Measurements from ENCODE around the gene NAB1. TPM values are rescaled to one million over a fixed set of nuclear protein-coding genes. Genes with fewer than 3 reads are reported as not detected.

The NAB1 gene
- total and polyA plus RNA-seq, 2 experiments from 2014 or later = 10.4 to 40.2 TPM

DNA sequence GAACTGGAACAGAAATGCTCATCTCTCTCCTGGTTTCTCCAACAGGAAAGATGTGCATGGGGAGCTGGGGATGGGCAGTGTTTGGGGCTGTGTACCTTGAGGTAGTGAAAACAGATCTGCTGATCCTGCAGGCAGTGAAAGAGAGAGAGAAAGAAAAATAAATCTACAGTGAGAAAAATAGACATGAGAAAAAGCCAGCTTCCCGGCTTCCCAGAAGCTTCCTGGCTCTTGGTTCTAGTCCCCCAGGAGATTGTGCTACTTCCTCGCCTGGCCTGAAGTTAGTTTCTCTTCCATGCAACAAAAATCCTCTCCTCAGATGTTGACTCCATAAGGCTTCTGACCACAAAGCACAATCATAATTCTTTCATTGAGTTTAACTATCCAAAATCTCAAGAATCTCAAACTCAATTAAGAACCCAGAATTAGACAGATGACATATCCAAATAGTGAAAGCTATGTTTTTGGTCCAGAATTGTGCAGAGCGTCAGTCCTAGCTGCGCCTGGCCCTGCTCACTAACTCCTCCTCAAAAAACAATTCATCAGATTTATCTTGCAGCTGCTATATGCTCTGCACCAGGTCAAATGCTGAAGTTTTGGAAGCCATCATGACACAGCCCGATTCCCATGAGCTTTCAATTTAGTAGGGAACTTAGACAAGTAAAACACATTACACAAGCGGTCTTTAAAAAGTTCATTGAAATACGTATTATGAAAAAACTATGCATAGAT, 20.1 kb upstream of the NAB1 start:
- no peak for DNase-seq (ENCODE audit: low spot score)
- Mint-ChIP-seq H3K9me3 (no peaks in the 10 kb centered on the region), H3K36me3 (ENCODE audit: low read depth) (no peaks in the 10 kb centered on the region), H3K27ac (no peak overlapping the region), H3K4me1 (peaks cover 6% of the 10 kb centered on the region; the same call in 2 of the 3 replicates), H3K4me3 (no peak overlapping the region), H3K27me3 (ENCODE audit: insufficient read depth, low read depth, poor library complexity) (peaks cover 9% of the 10 kb centered on the region)
- Histone ChIP-seq H3K4me1 (ENCODE audit: insufficient read depth) (0 out of 2 replicates have a peak, but pooled peaks cover 6% of the 10 kb centered on the region), H4K20me1 (replicated peaks; ENCODE audit: insufficient read depth) (no peaks in the 10 kb centered on the region), H3K4me3 (no peak overlapping the region), H3K27me3 (ENCODE audit: insufficient read depth) (peaks cover 8% of the 10 kb centered on the region; the same call in 1 of the 2 replicates), H3F3A (replicated peaks; ENCODE audit: low read depth) (no peaks in the 10 kb centered on the region), H3K36me3 (ENCODE audit: insufficient read depth) (no peaks in the 10 kb centered on the region), H3K9me2 (ENCODE audit: insufficient read depth) (no peaks in the 10 kb centered on the region), H3K27ac (ENCODE audit: low read depth) (no peak overlapping the region), H2AFZ (peak overlapping the region; percentile 94), H3K79me2 (replicated peaks; ENCODE audit: insufficient read depth) (no peaks in the 10 kb centered on the region), H3K4me2 (no peak overlapping the region)
- TF ChIP-seq ZNF114 (CRISPR knock-in tag; IDR thresholded peaks at IDR 0.05) = no peak
- no peak for TF ChIP-seq POLR2AphosphoS5 (IDR thresholded peaks at IDR 0.05; ENCODE audit: low read depth)
- no peak for TF ChIP-seq EZH2 (IDR thresholded peaks at IDR 0.05; ENCODE audit: low read depth, unreplicated experiment)
- no peak for TF ChIP-seq STAT1 (IDR thresholded peaks at IDR 0.05; ENCODE audit: unreplicated experiment)
- TF ChIP-seq CREB1 (CRISPR knock-in tag; IDR thresholded peaks at IDR 0.05; ENCODE audit: low read depth) = no peak
- TF ChIP-seq EZH2phosphoT487 (IDR thresholded peaks at IDR 0.05; ENCODE audit: unreplicated experiment) = no peak
- TF ChIP-seq, protein P1, sequence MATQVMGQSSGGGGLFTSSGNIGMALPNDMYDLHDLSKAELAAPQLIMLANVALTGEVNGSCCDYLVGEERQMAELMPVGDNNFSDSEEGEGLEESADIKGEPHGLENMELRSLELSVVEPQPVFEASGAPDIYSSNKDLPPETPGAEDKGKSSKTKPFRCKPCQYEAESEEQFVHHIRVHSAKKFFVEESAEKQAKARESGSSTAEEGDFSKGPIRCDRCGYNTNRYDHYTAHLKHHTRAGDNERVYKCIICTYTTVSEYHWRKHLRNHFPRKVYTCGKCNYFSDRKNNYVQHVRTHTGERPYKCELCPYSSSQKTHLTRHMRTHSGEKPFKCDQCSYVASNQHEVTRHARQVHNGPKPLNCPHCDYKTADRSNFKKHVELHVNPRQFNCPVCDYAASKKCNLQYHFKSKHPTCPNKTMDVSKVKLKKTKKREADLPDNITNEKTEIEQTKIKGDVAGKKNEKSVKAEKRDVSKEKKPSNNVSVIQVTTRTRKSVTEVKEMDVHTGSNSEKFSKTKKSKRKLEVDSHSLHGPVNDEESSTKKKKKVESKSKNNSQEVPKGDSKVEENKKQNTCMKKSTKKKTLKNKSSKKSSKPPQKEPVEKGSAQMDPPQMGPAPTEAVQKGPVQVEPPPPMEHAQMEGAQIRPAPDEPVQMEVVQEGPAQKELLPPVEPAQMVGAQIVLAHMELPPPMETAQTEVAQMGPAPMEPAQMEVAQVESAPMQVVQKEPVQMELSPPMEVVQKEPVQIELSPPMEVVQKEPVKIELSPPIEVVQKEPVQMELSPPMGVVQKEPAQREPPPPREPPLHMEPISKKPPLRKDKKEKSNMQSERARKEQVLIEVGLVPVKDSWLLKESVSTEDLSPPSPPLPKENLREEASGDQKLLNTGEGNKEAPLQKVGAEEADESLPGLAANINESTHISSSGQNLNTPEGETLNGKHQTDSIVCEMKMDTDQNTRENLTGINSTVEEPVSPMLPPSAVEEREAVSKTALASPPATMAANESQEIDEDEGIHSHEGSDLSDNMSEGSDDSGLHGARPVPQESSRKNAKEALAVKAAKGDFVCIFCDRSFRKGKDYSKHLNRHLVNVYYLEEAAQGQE (IDR thresholded peaks at IDR 0.05; ENCODE audit: unreplicated experiment) = no peak
- TF ChIP-seq, protein P2, sequence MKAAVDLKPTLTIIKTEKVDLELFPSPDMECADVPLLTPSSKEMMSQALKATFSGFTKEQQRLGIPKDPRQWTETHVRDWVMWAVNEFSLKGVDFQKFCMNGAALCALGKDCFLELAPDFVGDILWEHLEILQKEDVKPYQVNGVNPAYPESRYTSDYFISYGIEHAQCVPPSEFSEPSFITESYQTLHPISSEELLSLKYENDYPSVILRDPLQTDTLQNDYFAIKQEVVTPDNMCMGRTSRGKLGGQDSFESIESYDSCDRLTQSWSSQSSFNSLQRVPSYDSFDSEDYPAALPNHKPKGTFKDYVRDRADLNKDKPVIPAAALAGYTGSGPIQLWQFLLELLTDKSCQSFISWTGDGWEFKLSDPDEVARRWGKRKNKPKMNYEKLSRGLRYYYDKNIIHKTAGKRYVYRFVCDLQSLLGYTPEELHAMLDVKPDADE (IDR thresholded peaks at IDR 0.05) = no peak
- TF ChIP-seq, protein P3, sequence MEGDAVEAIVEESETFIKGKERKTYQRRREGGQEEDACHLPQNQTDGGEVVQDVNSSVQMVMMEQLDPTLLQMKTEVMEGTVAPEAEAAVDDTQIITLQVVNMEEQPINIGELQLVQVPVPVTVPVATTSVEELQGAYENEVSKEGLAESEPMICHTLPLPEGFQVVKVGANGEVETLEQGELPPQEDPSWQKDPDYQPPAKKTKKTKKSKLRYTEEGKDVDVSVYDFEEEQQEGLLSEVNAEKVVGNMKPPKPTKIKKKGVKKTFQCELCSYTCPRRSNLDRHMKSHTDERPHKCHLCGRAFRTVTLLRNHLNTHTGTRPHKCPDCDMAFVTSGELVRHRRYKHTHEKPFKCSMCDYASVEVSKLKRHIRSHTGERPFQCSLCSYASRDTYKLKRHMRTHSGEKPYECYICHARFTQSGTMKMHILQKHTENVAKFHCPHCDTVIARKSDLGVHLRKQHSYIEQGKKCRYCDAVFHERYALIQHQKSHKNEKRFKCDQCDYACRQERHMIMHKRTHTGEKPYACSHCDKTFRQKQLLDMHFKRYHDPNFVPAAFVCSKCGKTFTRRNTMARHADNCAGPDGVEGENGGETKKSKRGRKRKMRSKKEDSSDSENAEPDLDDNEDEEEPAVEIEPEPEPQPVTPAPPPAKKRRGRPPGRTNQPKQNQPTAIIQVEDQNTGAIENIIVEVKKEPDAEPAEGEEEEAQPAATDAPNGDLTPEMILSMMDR (conservative IDR thresholded peaks at IDR 0.05; ENCODE audit: low read depth in 2 of 2) = no peak
- TF ChIP-seq JUNB (IDR thresholded peaks at IDR 0.05; ENCODE audit: unreplicated experiment) = no peak
- TF ChIP-seq, protein P4, sequence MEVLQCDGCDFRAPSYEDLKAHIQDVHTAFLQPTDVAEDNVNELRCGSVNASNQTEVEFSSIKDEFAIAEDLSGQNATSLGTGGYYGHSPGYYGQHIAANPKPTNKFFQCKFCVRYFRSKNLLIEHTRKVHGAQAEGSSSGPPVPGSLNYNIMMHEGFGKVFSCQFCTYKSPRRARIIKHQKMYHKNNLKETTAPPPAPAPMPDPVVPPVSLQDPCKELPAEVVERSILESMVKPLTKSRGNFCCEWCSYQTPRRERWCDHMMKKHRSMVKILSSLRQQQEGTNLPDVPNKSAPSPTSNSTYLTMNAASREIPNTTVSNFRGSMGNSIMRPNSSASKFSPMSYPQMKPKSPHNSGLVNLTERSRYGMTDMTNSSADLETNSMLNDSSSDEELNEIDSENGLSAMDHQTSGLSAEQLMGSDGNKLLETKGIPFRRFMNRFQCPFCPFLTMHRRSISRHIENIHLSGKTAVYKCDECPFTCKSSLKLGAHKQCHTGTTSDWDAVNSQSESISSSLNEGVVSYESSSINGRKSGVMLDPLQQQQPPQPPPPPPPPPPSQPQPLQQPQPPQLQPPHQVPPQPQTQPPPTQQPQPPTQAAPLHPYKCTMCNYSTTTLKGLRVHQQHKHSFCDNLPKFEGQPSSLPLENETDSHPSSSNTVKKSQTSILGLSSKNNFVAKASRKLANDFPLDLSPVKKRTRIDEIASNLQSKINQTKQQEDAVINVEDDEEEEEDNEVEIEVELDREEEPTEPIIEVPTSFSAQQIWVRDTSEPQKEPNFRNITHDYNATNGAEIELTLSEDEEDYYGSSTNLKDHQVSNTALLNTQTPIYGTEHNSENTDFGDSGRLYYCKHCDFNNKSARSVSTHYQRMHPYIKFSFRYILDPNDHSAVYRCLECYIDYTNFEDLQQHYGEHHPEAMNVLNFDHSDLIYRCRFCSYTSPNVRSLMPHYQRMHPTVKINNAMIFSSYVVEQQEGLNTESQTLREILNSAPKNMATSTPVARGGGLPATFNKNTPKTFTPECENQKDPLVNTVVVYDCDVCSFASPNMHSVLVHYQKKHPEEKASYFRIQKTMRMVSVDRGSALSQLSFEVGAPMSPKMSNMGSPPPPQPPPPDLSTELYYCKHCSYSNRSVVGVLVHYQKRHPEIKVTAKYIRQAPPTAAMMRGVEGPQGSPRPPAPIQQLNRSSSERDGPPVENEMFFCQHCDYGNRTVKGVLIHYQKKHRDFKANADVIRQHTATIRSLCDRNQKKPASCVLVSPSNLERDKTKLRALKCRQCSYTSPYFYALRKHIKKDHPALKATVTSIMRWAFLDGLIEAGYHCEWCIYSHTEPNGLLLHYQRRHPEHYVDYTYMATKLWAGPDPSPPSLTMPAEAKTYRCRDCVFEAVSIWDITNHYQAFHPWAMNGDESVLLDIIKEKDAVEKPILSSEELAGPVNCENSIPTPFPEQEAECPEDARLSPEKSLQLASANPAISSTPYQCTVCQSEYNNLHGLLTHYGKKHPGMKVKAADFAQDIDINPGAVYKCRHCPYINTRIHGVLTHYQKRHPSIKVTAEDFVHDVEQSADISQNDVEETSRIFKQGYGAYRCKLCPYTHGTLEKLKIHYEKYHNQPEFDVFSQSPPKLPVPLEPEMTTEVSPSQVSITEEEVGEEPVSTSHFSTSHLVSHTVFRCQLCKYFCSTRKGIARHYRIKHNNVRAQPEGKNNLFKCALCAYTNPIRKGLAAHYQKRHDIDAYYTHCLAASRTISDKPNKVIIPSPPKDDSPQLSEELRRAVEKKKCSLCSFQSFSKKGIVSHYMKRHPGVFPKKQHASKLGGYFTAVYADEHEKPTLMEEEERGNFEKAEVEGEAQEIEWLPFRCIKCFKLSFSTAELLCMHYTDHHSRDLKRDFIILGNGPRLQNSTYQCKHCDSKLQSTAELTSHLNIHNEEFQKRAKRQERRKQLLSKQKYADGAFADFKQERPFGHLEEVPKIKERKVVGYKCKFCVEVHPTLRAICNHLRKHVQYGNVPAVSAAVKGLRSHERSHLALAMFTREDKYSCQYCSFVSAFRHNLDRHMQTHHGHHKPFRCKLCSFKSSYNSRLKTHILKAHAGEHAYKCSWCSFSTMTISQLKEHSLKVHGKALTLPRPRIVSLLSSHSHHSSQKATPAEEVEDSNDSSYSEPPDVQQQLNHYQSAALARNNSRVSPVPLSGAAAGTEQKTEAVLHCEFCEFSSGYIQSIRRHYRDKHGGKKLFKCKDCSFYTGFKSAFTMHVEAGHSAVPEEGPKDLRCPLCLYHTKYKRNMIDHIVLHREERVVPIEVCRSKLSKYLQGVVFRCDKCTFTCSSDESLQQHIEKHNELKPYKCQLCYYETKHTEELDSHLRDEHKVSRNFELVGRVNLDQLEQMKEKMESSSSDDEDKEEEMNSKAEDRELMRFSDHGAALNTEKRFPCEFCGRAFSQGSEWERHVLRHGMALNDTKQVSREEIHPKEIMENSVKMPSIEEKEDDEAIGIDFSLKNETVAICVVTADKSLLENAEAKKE (CRISPR knock-in tag; IDR thresholded peaks at IDR 0.05) = no peak
- TF ChIP-seq ZNF331 (CRISPR knock-in tag; IDR thresholded peaks at IDR 0.05; ENCODE audit: low read depth) = no peak
- TF ChIP-seq NANOG (IDR thresholded peaks at IDR 0.05; ENCODE audit: borderline replicate concordance) = no peak
- ATAC-seq = no peak

Data from GM23338 (cell line).